Activated CD4-positive, alpha-beta T cell treated with anti-CD3 and anti-CD28 coated beads, Interleukin-2, Interleukin-4, amounts not matched to agents 100 ng/mL and 50 ng/mL, durations not matched to agents 16 hours and 8 hours (primary cell): ENCODE data around the gene ZBTB3.
"Not testable (repeated sequence)": the region's sequence is repeated elsewhere in the genome, so short reads cannot be mapped to it uniquely, and the experiment has no call there.

Source experiments
- DNase-seq: peaks from one replicate; pipeline ENCODE4 v3.0.0-alpha.2; 2020; ENCODE audit warnings: low spot score

Gene ZBTB3

GRCh38 chr11:62757846-62758788, 4.2 kb upstream of the ZBTB3 start:
- no peak for DNase-seq

GRCh38 chr11:62755086-62755615, 1.2 kb upstream of the ZBTB3 start:
- DNase-seq: no peak

GRCh38 chr11:62752994-62753735, 795 bp downstream of the ZBTB3 start:
- DNase-seq: no peak

GRCh38 chr11:62752177-62752785, 1.7 kb downstream of the ZBTB3 start:
- DNase-seq: no peak

GRCh38 chr11:62749931-62750330, 4.0 kb downstream of the ZBTB3 start:
- not testable (repeated sequence) for DNase-seq

- no peak for DNase-seq
Observed at GRCh38 chr11:62747475-62748160, 6.3 kb downstream of the ZBTB3 start.

GRCh38 chr11:62737196-62737595, 16.8 kb downstream of the ZBTB3 start:
- no peak for DNase-seq

GRCh38 chr11:62732830-62733229, 21.1 kb downstream of the ZBTB3 start:
- DNase-seq: no peak

GRCh38 chr11:62730076-62730475, 23.9 kb downstream of the ZBTB3 start:
- DNase-seq: not testable (repeated sequence)

GRCh38 chr11:62728171-62728988, 25.6 kb downstream of the ZBTB3 start, which contains the start of gene TTC9C:
TSS of gene TTC9C (plus strand) at chr11:62728486. CDS start at chr11:62728849, 363 bp downstream.
- peak; percentile 82 for DNase-seq

GRCh38 chr11:62727872-62728170, 26.1 kb downstream of the ZBTB3 start:
- DNase-seq: peak; percentile 96

GRCh38 chr11:62727165-62727871, 26.6 kb downstream of the ZBTB3 start, which contains the start of gene HNRNPUL2:
TSS of gene HNRNPUL2 (minus strand) at chr11:62727457. CDS start at chr11:62727156, 301 bp downstream.
- DNase-seq: peak; percentile 99

GRCh38 chr11:62726915-62727164, 27.1 kb downstream of the ZBTB3 start:
- no peak for DNase-seq

GRCh38 chr11:62726156-62726914, 27.6 kb downstream of the ZBTB3 start:
- DNase-seq: no peak

GRCh38 chr11:62725646-62726045, 28.3 kb downstream of the ZBTB3 start:
- DNase-seq: no peak

GRCh38 chr11:62724171-62724570, 29.8 kb downstream of the ZBTB3 start:
- DNase-seq: no peak

- no peak for DNase-seq
Observed at GRCh38 chr11:62721994-62722393, 32.0 kb downstream of the ZBTB3 start.

- DNase-seq: peak; percentile 25
Observed at GRCh38 chr11:62719302-62719978, 34.5 kb downstream of the ZBTB3 start.

- no peak for DNase-seq
Observed at GRCh38 chr11:62716816-62717215, 37.1 kb downstream of the ZBTB3 start.
